ENCODE data around the gene DDX19B.
"Not testable (repeated sequence)": the region's sequence is repeated elsewhere in the genome, so short reads cannot be mapped to it uniquely, and the experiment has no call there.

The DDX19B gene

GRCh38 chr16:70298988-70299938 lies at the start of gene DDX19B:
DDX19B (plus strand) TSS chr16:70299186; CDS start chr16:70299298, 112 bp downstream.
- DNase-seq (ENCODE audit: low read depth): peak; percentile 42

GRCh38 chr16:70249697-70250096 lies 49.3 kb upstream of the DDX19B start:
- not testable (repeated sequence) for DNase-seq (ENCODE audit: low read depth)

DNA sequence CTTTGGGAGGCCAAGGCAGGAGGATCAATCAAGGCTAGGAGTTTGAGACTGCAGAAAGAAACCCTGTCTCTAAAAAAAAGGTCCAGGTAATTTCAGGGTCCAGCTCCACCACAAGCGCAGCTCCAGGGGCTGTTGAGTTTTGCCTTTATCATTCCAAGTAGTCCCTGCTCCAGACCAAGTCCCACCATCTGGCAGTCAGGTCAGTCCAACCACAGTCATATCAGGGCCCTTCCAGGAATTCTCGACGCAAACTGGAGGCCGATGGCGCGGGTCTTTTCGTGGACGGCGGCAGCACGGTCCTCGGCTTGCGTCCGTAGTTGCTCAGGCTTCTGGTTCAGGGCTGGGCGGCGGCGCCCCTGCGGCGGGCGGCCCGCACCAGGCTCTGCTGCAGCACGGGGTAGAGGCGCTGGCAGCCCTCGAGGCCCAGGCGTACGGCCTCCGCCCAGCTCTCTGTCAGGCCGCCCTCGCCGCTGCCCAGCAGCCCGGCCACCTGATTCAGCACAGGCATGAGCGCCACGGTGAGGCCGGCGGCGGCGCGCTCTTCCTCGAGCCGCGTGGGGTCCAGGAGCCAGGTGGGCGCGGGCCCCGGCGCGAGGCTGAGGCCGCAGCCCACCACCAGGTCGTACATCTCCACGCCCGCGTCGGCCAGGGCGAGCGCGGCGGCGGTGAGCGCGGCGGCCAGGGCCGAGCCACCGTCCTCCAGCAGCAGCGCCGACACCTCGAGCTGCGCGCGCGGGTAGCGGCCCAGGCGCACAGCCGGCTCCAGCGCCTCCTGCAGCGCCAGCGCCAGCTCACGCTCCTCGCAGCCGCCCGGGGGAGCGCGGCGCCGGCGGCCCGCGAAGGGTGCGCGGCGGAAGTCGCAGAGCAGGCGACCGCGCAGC lies 48.0 kb upstream of the DDX19B start:
- DNase-seq (ENCODE audit: low read depth): peak; percentile 23

DNA sequence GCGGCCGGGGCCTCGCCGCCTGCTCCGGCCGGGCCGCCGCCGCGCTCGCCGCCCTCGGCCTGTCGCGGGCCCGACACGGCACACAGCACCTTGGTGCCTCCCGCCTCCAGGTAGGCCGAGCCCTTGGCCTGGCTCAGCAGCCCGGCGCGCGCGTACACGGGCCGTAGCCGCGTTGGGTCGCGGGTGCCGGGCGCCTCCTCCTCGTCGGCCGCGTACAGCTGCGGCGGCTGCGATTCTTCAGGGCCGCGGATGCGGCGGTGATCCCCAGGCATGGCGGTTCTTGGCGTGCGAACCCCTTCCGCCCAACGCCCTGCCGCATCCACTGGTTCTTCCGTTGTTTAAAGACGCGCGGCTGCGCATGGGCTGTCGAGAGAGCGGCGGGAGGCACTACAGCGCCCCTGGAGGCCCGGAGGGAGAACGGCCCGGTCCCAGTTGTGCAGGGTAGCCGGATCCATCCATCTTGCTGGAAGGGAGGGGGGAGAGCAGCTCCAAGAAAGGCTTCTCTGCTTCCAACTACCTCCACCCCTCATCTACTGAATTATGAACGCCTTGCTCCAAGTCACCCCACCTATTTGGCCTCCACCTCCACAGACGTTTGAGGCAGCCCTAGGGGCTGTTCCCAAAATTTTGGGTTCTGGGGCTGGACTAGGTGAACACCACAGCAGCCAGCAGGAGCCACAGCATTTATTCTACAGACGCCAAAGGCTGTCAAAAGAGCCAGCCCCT lies 47.2 kb upstream of the DDX19B start, which contains the start of gene EXOSC6:
Gene EXOSC6, minus strand, starts transcription at position 312 of the 726 bp plus-strand sequence. Its CDS starts 40 bp downstream, at position 272.
- peak; percentile 86 for DNase-seq (ENCODE audit: low read depth)

- no peak for DNase-seq (ENCODE audit: low read depth)
Measured at GRCh38 chr16:70252355-70252988, 46.5 kb upstream of the DDX19B start.

- DNase-seq (ENCODE audit: low read depth): no peak
Measured at GRCh38 chr16:70253291-70254106, 45.5 kb upstream of the DDX19B start.

DNA sequence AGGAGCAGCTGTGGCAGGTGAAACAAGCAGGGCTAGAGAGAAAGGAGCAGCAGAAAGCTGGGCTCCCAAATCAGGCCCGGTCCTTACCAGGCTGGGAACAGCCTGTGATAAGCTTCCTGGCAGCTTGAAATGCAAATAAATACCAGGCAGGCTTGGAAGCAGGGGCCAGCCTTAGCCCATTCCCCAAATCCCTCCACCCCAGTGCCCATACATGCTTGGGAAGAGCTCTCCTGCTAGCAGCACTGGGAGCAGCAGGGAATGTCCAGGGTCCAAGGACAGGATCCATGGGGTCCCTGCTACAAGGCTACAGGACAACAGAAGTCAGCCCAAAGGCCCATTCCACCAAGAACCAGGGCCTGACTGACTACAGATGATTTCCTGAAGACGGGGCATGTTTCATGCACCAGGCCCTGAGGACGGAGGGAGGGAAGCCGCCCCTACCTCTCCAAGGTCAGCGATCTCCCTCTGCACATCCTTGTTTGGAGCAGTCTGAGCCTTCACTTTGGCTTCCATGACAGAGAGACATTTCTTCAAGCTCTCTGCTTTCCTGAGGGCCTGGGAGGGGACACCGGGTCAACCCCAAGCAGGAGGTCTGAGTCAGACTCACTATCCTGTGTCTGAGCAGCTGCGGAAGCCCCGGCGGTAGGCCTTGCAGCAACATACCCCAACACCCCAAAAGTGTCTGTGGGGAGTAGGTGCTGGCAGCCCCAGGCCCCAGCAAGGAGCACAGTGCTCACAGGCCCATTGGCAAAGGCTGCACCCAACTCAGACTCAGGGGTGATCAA lies 44.6 kb upstream of the DDX19B start:
- no peak for DNase-seq (ENCODE audit: low read depth)

DNA sequence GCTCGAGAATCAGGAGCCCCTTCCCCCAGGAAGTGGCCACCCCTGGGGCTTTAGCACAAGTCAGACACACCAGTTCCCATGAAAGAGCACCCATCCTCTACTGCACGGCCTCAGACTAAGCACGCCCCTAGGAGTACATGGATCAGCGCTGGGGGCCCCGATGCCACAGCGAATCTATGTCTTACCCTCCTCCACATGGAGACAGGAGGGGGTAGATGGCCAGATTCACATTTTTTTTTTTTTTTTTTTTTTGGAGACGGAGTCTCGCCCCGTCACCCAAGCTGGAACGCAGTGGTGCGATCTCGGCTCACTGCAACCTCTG lies 44.1 kb upstream of the DDX19B start:
- DNase-seq (ENCODE audit: low read depth): no peak

- no peak for DNase-seq (ENCODE audit: low read depth)
Measured at GRCh38 chr16:70255574-70255973, 43.4 kb upstream of the DDX19B start.

DNA sequence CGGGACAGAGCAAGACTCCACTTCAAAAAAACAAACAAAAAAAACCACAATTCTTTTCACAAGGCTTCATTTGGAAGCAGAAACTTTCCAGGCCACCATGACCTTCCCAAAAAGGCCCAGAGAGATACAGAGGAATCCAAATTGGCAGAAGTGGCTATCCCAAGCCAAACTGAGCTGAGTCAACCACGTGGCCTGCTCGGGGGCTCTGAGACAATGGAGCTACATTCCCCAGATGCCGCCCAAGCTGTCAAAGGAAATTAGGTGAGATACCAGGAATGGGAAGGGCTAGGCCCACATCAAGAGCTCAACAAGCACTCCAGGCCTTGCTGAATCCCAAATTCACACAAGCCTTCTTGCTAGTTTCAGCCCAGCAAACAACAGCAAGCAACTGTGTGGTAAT lies 41.6 kb upstream of the DDX19B start:
- no peak for DNase-seq (ENCODE audit: low read depth)

DNA sequence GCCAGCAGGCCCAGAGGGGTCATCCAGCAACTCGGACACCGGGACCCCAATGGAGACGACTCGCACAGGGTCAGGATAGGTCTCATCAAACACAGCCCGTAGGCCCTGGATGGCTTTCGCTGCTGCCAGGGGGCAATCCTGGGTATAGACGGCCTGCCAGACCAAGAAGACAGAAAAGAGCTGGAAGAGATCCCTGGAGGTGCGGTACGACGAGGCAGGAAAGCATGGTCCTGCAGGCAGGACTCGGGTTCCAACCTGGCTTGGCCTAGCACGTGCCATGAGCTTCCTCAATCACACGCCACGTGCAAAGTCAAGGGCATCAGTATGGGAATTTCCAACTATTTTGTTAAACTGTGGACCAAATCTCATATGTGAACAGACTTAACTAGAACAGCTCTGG lies 40.9 kb upstream of the DDX19B start:
- no peak for DNase-seq (ENCODE audit: low read depth)

GRCh38 chr16:70258946-70259345 lies 40.0 kb upstream of the DDX19B start:
- no peak for DNase-seq (ENCODE audit: low read depth)

DNA sequence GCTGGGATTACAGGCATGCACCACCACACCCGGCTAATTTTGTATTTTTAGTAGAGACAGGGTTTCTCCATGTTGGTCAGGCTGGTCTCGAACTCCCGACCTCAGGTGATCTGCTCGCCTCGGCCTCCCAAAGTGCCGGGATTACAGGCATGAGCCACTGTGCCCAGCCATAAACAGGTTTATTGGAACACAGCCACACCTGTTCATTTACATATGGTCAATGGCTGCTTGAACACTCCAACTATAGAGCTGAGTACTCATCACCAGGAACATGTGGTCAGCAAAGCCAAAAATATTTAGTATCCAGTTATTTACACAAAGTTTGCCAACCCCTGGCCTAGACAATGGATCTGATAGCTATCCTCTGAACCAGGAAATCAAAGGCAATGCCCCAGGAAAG lies 39.1 kb upstream of the DDX19B start:
- not testable (repeated sequence) for DNase-seq (ENCODE audit: low read depth)

DNA sequence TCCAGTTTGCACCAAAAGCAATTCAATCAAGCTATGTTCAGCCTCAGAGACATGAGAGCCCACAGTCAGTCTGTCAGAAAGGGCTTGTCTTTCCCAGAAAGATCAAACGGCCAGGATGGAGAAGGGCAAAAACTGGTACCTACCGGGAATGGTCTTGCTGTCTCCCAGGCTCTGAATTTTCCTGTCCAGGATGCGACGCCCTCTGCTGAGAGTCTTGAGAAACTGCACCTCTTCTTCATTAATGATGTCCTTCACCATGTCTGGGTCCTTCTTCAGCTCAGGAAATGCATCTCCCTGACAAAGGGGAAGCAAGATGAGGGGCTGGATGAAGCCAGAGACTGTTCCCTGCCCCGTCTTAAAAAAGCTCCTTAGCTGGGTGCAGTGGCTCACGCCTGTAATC lies 31.5 kb upstream of the DDX19B start:
- no peak for DNase-seq (ENCODE audit: low read depth)

DNA sequence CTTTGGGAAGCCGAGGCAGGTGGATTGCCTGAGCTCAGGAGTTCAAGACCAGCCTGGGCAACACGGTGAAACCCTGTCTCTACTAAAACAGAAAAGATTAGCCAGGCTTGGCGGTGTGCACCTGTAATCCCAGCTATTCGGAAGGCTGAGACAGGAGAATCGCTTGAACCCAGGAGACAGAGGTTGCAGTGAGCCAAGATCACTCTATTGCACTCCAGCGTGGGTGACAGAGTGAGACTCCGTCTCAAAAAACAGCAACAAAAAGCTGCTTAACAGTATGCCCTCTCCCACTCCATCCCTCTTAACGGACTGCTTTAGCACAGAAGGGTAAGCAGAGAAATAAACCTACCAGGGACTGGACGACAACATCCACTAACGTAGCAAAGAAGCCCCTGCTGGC lies 31.1 kb upstream of the DDX19B start:
- DNase-seq (ENCODE audit: low read depth): not testable (repeated sequence)

GRCh38 chr16:70269471-70269870 lies 29.5 kb upstream of the DDX19B start:
- DNase-seq (ENCODE audit: low read depth): no peak

GRCh38 chr16:70270176-70270575 lies 28.8 kb upstream of the DDX19B start:
- no peak for DNase-seq (ENCODE audit: low read depth)

- DNase-seq (ENCODE audit: low read depth): no peak
Measured at GRCh38 chr16:70271696-70272095, 27.3 kb upstream of the DDX19B start.

DNA sequence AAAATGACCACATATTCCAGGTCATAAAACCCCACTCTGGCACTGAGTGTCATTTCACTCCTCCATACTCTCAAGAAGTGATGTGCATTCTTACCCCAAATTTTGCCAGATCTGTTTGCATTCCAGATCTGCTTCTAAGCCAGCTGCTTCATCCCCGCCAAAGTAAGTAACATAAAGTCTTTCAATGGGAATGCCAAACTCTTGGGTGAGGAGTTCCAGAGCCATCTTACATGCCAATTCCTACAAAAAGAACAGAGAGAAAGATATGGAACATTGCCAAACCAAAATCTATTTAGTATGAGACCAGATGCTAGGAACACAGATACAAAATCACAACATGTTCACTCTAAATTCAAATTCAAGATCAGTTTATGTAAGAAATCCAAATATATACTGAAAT lies 22.6 kb upstream of the DDX19B start:
- DNase-seq (ENCODE audit: low read depth): no peak
